Glutamatergic neuron (in vitro differentiated cells): Measurements from ENCODE around the gene PTPN14. TPM values are rescaled to one million over a fixed set of nuclear protein-coding genes. Genes with fewer than 3 reads are reported as not detected.

Source experiments
- DNase-seq: peaks from one replicate; pipeline ENCODE4 v3.0.0; 2022
- H3K27ac Mint-ChIP-seq: one replicate; pipeline ENCODE4 v1.8.0; 2020; ENCODE audit warnings: mild to moderate bottlenecking, mixed read lengths, inconsistent platforms; ENCODE audit not compliant: unreplicated experiment
- H3K27me3 Mint-ChIP-seq: one replicate; pipeline ENCODE4 v1.8.0; 2020; ENCODE audit warnings: mild to moderate bottlenecking, moderate library complexity, mixed read lengths, inconsistent platforms; ENCODE audit not compliant: unreplicated experiment
- H3K36me3 Mint-ChIP-seq: one replicate; pipeline ENCODE4 v1.8.0; 2020; ENCODE audit warnings: mild to moderate bottlenecking, mixed read lengths, inconsistent platforms; ENCODE audit not compliant: unreplicated experiment
- H3K4me1 Mint-ChIP-seq: one replicate; pipeline ENCODE4 v1.8.0; 2020; ENCODE audit warnings: mild to moderate bottlenecking, low read depth, mixed read lengths, inconsistent platforms; ENCODE audit not compliant: unreplicated experiment
- H3K4me3 Mint-ChIP-seq: one replicate; pipeline ENCODE4 v1.8.0; 2020; ENCODE audit warnings: mild to moderate bottlenecking, mixed read lengths, inconsistent platforms; ENCODE audit not compliant: unreplicated experiment
- H3K9me3 Mint-ChIP-seq: one replicate; pipeline ENCODE4 v1.8.0; 2020; ENCODE audit warnings: mild to moderate bottlenecking, moderate library complexity, mixed read lengths, inconsistent platforms; ENCODE audit not compliant: unreplicated experiment
- CTCF ChIP-seq: fragments of 200-600 bp; sonication (generic); IDR thresholded peaks from one replicate; pipeline ENCODE4 v1.5.0; 2021; ENCODE audit not compliant: partially characterized antibody, unreplicated experiment
- total RNA-seq: library from RNA; stranded (reverse); fragmentation: NEBNext Ultra II Directional; extraction: Animal tissue kit (Norgen Biotek cat#: 25700); gene quantifications from one replicate; pipeline ENCODE4 v1.2.1, GENCODE V29; 2021; ENCODE audit not compliant: unreplicated experiment

PTPN14 gene
- total RNA-seq, 1 donor from 2014 or later, result 1.7 TPM

- DNase-seq, result no peak
- Mint-ChIP-seq H3K4me1 (peaks cover 40% of the 10 kb centered on the region), H3K36me3 (no peaks in the 10 kb centered on the region), H3K27ac (peak overlapping the region; percentile 36), H3K9me3 (peaks cover 4% of the 10 kb centered on the region), H3K4me3 (no peak overlapping the region), H3K27me3 (peaks cover 2% of the 10 kb centered on the region)
- TF ChIP-seq CTCF, result no peak
Measured at GRCh38 chr1:214542275-214543199, 8.9 kb downstream of the PTPN14 start.

- peaks cover 35% of the 10 kb centered on the region for H3K4me1 Mint-ChIP-seq
- H3K27me3 Mint-ChIP-seq, result peaks cover 2% of the 10 kb centered on the region
- peaks cover 4% of the 10 kb centered on the region for H3K9me3 Mint-ChIP-seq
- H3K36me3 Mint-ChIP-seq, result no peaks in the 10 kb centered on the region
- DNase-seq, result no peak
- peak overlapping the region; percentile 36 for H3K27ac Mint-ChIP-seq
- H3K4me3 Mint-ChIP-seq, result no peak overlapping the region
- no peak for TF ChIP-seq CTCF
Measured at GRCh38 chr1:214541693-214542092, 9.7 kb downstream of the PTPN14 start.

- Mint-ChIP-seq H3K27me3 (peaks cover 2% of the 10 kb centered on the region), H3K36me3 (no peaks in the 10 kb centered on the region), H3K9me3 (peaks cover 4% of the 10 kb centered on the region), H3K4me3 (no peak overlapping the region), H3K4me1 (peaks cover 31% of the 10 kb centered on the region), H3K27ac (peak overlapping the region; percentile 15)
- no peak for DNase-seq
- TF ChIP-seq CTCF, result no peak
Measured at GRCh38 chr1:214541206-214541605, 10.2 kb downstream of the PTPN14 start.

GRCh38 chr1:214540324-214540723, 11.1 kb downstream of the PTPN14 start:
- TF ChIP-seq CTCF, result no peak
- Mint-ChIP-seq H3K4me3 (peak overlapping the region; percentile 41), H3K9me3 (peaks cover 4% of the 10 kb centered on the region), H3K36me3 (no peaks in the 10 kb centered on the region), H3K27me3 (peaks cover 2% of the 10 kb centered on the region), H3K27ac (peak overlapping the region; percentile 65), H3K4me1 (peaks cover 31% of the 10 kb centered on the region)
- DNase-seq, result no peak

GRCh38 chr1:214538496-214538895, 12.9 kb downstream of the PTPN14 start:
- H3K4me3 Mint-ChIP-seq, result no peak overlapping the region
- H3K4me1 Mint-ChIP-seq, result peaks cover 31% of the 10 kb centered on the region
- no peaks in the 10 kb centered on the region for H3K36me3 Mint-ChIP-seq
- peaks cover 4% of the 10 kb centered on the region for H3K9me3 Mint-ChIP-seq
- no peak for DNase-seq
- H3K27ac Mint-ChIP-seq, result no peak overlapping the region
- no peak for TF ChIP-seq CTCF
- H3K27me3 Mint-ChIP-seq, result no peaks in the 10 kb centered on the region
